ENCODE results near the gene KCNQ4. TPM values are rescaled to one million over a fixed set of nuclear protein-coding genes. Genes with fewer than 3 reads are reported as not detected.

Gene KCNQ4
- total RNA-seq, 1 experiment from 2014 or later: 0.12 TPM

- no peaks in the 10 kb centered on the region for H3K4me1 ChIP-seq
- H3K9me3 ChIP-seq (replicated peaks): peaks cover 6% of the 10 kb centered on the region
- no peaks in the 10 kb centered on the region for H3K27me3 ChIP-seq
- no peak overlapping the region for H3K27ac ChIP-seq
- H3K4me3 ChIP-seq: no peak overlapping the region
- DNase-seq: no peak
- H3K36me3 ChIP-seq: no peaks in the 10 kb centered on the region
Measured at GRCh38 chr1:40839943-40840335, 56.4 kb downstream of the KCNQ4 start.

GRCh38 chr1:40840526-40841323 lies 57.1 kb downstream of the KCNQ4 start:
- no peaks in the 10 kb centered on the region for H3K27me3 ChIP-seq
- no peaks in the 10 kb centered on the region for H3K4me1 ChIP-seq
- H3K4me3 ChIP-seq: no peak overlapping the region
- H3K9me3 ChIP-seq (replicated peaks): peaks cover 6% of the 10 kb centered on the region
- H3K27ac ChIP-seq: no peak overlapping the region
- DNase-seq: no peak
- no peaks in the 10 kb centered on the region for H3K36me3 ChIP-seq

GRCh38 chr1:40841602-40842001 lies 58.0 kb downstream of the KCNQ4 start:
- no peak for DNase-seq
- H3K9me3 ChIP-seq (replicated peaks): peaks cover 6% of the 10 kb centered on the region
- no peaks in the 10 kb centered on the region for H3K27me3 ChIP-seq
- H3K4me3 ChIP-seq: no peak overlapping the region
- H3K4me1 ChIP-seq: no peaks in the 10 kb centered on the region
- H3K27ac ChIP-seq: no peak overlapping the region
- no peaks in the 10 kb centered on the region for H3K36me3 ChIP-seq

GRCh38 chr1:40842207-40842606 lies 58.6 kb downstream of the KCNQ4 start:
- no peak for DNase-seq
- Histone ChIP-seq H3K36me3 (no peaks in the 10 kb centered on the region), H3K9me3 (replicated peaks) (peaks cover 6% of the 10 kb centered on the region), H3K4me1 (no peaks in the 10 kb centered on the region), H3K27me3 (no peaks in the 10 kb centered on the region), H3K4me3 (no peak overlapping the region), H3K27ac (no peak overlapping the region)

GRCh38 chr1:40842691-40843090 lies 59.1 kb downstream of the KCNQ4 start:
- Histone ChIP-seq H3K36me3 (no peaks in the 10 kb centered on the region), H3K4me3 (no peak overlapping the region), H3K4me1 (no peaks in the 10 kb centered on the region), H3K27ac (no peak overlapping the region), H3K9me3 (replicated peaks) (peaks cover 6% of the 10 kb centered on the region), H3K27me3 (no peaks in the 10 kb centered on the region)
- no peak for DNase-seq

- H3K27me3 ChIP-seq: no peaks in the 10 kb centered on the region
- no peak for DNase-seq
- peaks cover 6% of the 10 kb centered on the region for H3K9me3 ChIP-seq (replicated peaks)
- H3K36me3 ChIP-seq: no peaks in the 10 kb centered on the region
- no peaks in the 10 kb centered on the region for H3K4me1 ChIP-seq
- no peak overlapping the region for H3K4me3 ChIP-seq
- no peak overlapping the region for H3K27ac ChIP-seq
Measured at GRCh38 chr1:40844079-40844478, 60.5 kb downstream of the KCNQ4 start.

- H3K4me3 ChIP-seq: no peak overlapping the region
- H3K4me1 ChIP-seq: no peaks in the 10 kb centered on the region
- no peak for DNase-seq
- H3K36me3 ChIP-seq: no peaks in the 10 kb centered on the region
- H3K27me3 ChIP-seq: no peaks in the 10 kb centered on the region
- no peak overlapping the region for H3K27ac ChIP-seq
- H3K9me3 ChIP-seq (replicated peaks): peaks cover 6% of the 10 kb centered on the region
Measured at GRCh38 chr1:40844887-40845878, 61.6 kb downstream of the KCNQ4 start.

- no peaks in the 10 kb centered on the region for H3K36me3 ChIP-seq
- H3K4me1 ChIP-seq: no peaks in the 10 kb centered on the region
Measured at GRCh38 chr1:40845895-40846294, 62.3 kb downstream of the KCNQ4 start.

GRCh38 chr1:40847023-40847745 lies 63.6 kb downstream of the KCNQ4 start:
- H3K27me3 ChIP-seq: no peaks in the 10 kb centered on the region
- DNase-seq: no peak
- H3K27ac ChIP-seq: no peak overlapping the region

More at GRCh38 chr1:40845895-40846294, 62.3 kb downstream of the KCNQ4 start:
- peaks cover 6% of the 10 kb centered on the region for H3K9me3 ChIP-seq (replicated peaks)
- no peak for DNase-seq
- no peak overlapping the region for H3K4me3 ChIP-seq
- no peaks in the 10 kb centered on the region for H3K27me3 ChIP-seq
- no peak overlapping the region for H3K27ac ChIP-seq

GRCh38 chr1:40848530-40849189 lies 65.1 kb downstream of the KCNQ4 start:
- Histone ChIP-seq H3K9me3 (replicated peaks) (no peaks in the 10 kb centered on the region), H3K27me3 (no peaks in the 10 kb centered on the region), H3K27ac (no peak overlapping the region), H3K4me3 (no peak overlapping the region), H3K36me3 (no peaks in the 10 kb centered on the region), H3K4me1 (no peaks in the 10 kb centered on the region)
- DNase-seq: peak; percentile 52 to 77

More at GRCh38 chr1:40847023-40847745, 63.6 kb downstream of the KCNQ4 start:
- peaks cover 6% of the 10 kb centered on the region for H3K9me3 ChIP-seq (replicated peaks)
- H3K36me3 ChIP-seq: no peaks in the 10 kb centered on the region
- H3K4me1 ChIP-seq: no peaks in the 10 kb centered on the region
- H3K4me3 ChIP-seq: no peak overlapping the region

- no peak overlapping the region for H3K27ac ChIP-seq
- no peaks in the 10 kb centered on the region for H3K27me3 ChIP-seq
- H3K9me3 ChIP-seq (replicated peaks): no peaks in the 10 kb centered on the region
- DNase-seq: peak; percentile 57 to 84
- H3K4me1 ChIP-seq: no peaks in the 10 kb centered on the region
- no peaks in the 10 kb centered on the region for H3K36me3 ChIP-seq
- no peak overlapping the region for H3K4me3 ChIP-seq
Measured at GRCh38 chr1:40849801-40850592, 66.4 kb downstream of the KCNQ4 start.

GRCh38 chr1:40851643-40852042 lies 68.1 kb downstream of the KCNQ4 start:
- Histone ChIP-seq H3K4me3 (no peak overlapping the region), H3K4me1 (no peaks in the 10 kb centered on the region), H3K27ac (no peak overlapping the region), H3K27me3 (no peaks in the 10 kb centered on the region), H3K36me3 (no peaks in the 10 kb centered on the region), H3K9me3 (replicated peaks) (no peaks in the 10 kb centered on the region)
- DNase-seq: no peak

- DNase-seq: no peak
- H3K4me1 ChIP-seq: peaks cover 10% of the 10 kb centered on the region
- no peak overlapping the region for H3K27ac ChIP-seq
- H3K27me3 ChIP-seq: no peaks in the 10 kb centered on the region
- no peaks in the 10 kb centered on the region for H3K9me3 ChIP-seq (replicated peaks)
- no peak overlapping the region for H3K4me3 ChIP-seq
- no peaks in the 10 kb centered on the region for H3K36me3 ChIP-seq
Measured at GRCh38 chr1:40853113-40853884, 69.7 kb downstream of the KCNQ4 start.

All from SJCRH30 (cell line).